Activated CD4-positive, alpha-beta T cell treated with anti-CD3 and anti-CD28 coated beads, Interleukin-2, Interleukin-4, amounts not matched to agents 100 ng/mL and 50 ng/mL, durations not matched to agents 16 hours and 8 hours (primary cell): Measurements from ENCODE around the gene MTMR10.

Experiments
- DNase-seq: peaks from one replicate; pipeline ENCODE4 v3.0.0-alpha.2; 2020; ENCODE audit warnings: low spot score

MTMR10 gene

DNA sequence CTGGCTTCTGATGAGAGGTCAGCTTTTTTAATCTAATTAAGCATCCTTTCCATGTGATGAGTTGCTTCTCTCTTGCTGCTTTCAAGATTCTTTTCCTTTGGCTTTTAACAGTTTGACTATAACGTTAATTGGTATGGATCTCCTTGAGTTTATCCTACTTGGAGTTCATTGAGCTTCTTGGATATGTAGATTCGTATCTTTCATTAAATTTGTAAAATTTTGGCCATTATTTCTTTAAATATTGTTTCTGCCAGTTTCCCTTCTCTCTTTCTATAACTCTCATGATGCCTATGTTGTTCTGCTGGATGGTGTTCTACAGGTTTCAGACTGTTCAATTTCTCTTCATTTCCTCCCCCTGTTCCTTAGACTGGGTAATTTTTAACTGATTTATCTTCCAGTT is 21.0 kb upstream of the MTMR10 start:
- DNase-seq: no peak

DNA sequence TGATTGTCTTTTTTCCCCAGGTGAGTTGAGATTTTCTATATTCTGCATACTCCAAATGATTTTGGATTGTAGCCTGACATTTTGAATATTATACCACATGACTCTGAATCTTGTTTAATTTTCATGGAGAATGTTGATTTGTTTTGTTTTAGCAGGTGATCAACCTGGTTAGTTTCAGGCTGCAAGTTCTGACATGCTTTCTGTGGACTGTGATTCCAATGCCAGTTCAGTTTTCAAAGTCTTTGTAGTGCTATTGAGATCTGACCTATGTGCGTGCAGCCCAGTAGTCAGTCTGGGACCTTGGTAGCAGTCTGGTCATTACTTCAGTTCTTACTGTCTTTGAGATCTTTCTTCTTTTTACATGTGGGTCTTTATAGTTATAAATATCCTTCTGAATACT is 18.6 kb upstream of the MTMR10 start:
- no peak for DNase-seq

DNA sequence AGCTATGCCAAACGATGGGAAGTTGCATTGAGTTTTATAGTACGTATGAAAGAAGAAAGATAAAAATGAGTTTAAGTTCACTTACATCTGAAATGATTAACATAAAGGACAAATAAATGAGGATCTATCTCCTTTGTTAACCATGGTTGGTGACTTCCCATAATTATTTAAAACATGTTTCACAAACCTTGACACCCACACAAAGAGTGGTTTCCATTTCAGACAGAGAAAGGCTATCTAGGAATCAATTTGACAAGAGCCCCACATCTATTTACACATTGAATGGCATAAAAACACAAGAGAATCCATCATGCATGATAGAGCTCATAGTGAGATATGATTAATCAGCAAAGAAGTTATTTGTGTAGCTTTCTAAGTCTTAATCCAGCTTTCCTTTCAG is 14.2 kb upstream of the MTMR10 start:
- no peak for DNase-seq

GRCh38 chr15:31004220-31004733 is 12.8 kb upstream of the MTMR10 start:
- DNase-seq: no peak

GRCh38 chr15:31001702-31002101 is 10.3 kb upstream of the MTMR10 start:
- DNase-seq: no peak

GRCh38 chr15:30999729-31000128 is 8.3 kb upstream of the MTMR10 start:
- DNase-seq: no peak

DNA sequence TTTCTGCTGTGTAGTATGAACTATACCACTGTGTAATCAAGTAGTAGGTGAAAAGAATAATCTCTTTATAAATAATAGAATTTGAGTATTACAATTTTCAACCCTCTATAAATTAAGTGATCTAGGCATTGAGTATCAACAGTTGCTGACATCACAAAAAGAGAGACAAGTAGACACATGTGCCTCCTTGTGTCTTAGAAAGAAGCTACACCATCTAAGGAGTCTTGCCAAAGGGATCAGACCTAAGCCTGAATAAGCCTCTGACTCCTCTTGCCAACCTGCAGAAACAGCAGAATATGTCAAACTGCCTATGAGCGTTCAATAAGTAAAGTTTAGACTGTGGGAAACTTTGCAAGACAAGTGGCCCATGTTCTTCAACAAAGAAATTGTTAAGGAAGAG is 5.8 kb upstream of the MTMR10 start:
- DNase-seq: no peak

DNA sequence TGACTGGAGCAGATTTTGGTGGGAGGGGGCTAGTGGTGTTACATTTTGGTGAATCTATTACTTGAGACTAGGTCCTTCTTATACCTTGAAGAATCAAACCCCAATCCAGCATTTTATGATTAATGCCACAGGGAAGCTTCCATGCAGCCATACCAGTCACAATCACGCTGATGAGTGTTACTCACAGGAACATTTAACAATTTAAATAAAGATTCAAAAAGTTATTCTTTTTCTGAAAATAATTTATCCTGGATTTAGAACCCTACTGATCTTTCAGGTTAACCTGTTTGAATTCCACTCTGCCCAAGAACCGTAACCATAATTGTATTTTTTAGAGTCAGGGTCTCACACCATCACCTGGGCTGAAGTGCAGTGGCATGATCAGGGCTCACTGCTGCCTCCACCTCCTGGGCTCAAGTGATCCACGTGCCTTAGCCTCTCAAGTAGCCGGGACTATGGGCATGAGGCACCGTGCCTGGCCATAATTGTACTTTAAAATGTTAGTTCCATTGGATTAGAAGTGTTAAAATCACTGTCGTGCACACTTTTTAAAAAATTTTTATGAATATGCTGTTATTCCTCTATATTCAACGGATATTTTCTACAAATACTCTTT is 929 bp upstream of the MTMR10 start:
- DNase-seq: no peak

- DNase-seq: no peak
Measured at GRCh38 chr15:30990446-30991254, 778 bp downstream of the MTMR10 start.

DNA sequence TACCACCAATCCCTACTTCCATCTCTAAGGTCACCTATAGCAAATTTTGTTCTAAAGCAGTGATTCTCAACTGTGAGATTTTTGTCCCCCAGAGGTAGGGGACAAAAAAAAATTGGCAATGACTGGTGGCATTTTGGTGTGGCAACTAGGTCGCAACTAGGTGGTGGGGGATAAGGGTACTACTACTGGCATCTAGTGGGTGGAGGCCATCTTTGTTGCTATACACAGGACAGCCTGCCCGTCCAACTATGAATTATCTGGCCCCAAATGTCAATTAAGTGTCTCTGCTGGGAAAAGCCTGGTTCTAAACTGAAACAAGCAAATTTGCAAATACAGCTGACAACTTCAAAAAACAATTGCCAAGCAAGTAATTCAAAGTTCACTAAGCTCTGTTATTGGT is 1.4 kb downstream of the MTMR10 start:
- no peak for DNase-seq

DNA sequence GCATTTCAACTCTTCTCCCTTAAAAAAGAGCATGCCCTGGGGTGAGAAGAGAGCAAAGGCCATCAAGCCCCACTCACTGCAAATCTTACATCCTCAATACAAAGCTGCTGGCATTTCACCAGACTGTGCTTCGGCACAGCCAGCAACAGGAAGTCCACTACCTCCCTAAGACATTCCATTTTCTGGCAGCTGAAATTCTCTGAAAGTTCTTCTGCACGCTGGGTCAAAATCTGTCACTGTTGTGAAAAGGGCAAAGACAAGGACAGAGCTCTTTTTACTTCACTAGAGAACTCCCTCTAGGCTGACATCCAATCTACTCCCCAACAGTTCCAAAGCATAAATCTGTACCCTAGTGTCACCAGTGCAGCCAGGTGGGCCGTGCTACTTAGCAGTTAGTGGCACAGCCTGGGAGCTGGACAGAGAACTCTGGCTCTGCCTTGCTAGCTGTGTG is 6.3 kb downstream of the MTMR10 start:
- DNase-seq: no peak

- no peak for DNase-seq
Measured at GRCh38 chr15:30984542-30984941, 6.9 kb downstream of the MTMR10 start.

DNA sequence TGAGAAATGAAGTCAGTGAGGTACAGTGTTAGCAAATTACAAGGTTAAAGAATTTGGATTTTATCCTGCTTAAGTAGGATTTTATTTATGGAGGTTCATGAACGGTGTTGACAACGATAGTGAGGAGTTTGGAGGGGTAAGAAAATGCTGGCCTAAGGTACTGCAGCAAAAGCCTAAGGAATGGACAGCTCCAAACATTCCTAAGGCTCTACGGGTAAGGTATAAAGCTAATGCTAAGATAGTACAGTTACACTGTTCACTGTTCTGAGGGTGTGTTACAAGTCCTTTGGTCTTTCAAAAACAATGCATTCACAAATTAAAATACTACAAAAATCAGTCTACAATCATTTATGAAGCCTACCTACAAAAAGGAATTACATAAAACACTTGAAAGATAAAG is 7.3 kb downstream of the MTMR10 start:
- no peak for DNase-seq

DNA sequence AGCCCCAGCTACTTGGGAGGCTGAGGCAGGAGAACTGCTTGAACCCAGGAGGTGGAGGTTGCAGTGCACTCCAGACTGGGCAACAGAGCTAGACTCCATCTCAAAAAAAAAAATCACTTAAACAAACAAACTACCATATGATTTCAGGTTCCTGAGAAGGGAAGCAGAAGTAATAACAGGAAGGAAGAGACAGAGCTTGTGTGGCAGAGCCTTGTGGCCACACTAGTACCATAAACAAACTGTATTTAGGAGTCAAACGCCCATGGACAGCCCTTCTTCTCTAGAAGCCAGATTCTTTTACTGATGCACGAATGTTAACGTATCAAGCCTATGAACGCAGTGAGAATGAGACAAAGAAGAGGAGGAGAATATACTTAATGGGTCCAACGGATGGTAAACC is 12.0 kb downstream of the MTMR10 start:
- no peak for DNase-seq

DNA sequence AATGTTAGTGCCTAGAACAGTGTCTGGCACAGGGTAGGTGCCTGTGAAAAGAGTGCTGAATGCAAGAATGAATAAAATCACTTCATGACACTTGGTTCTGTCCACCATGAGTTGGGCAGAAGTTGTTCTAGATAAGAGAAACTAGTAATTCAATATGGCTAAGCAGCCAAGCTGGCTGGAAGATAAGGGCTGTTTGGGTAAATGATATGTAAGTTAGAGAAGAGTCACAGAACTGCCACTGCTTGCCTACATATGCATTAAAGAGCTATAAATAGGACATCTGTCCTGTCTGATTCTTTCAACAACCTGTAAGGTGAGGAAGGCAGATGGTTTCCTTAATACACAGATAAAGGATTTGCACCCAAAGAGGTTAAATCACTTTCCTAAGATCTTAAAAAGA is 13.1 kb downstream of the MTMR10 start:
- no peak for DNase-seq

- DNase-seq: no peak
Measured at GRCh38 chr15:30974112-30974511, 17.3 kb downstream of the MTMR10 start.

- no peak for DNase-seq
Measured at GRCh38 chr15:30973379-30973778, 18.0 kb downstream of the MTMR10 start.

DNA sequence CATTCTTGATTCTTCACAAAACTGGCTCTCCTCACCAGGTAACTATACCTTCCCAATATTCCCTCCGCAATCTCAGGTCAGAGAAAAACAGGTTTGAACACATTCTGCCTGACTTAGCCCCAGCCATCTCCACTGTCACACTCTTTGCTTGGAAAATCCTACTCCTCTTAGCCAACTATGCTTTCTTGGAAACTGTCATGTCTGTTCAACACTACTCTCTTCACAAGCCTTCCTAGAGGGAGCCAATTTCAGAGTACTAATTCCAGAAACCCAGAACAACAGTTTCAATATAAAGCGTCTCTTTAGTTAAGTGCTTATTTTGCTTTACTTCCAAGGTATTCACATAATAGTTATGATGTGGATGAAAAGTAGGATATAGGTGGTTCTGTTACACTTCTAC is 21.7 kb downstream of the MTMR10 start:
- no peak for DNase-seq

DNA sequence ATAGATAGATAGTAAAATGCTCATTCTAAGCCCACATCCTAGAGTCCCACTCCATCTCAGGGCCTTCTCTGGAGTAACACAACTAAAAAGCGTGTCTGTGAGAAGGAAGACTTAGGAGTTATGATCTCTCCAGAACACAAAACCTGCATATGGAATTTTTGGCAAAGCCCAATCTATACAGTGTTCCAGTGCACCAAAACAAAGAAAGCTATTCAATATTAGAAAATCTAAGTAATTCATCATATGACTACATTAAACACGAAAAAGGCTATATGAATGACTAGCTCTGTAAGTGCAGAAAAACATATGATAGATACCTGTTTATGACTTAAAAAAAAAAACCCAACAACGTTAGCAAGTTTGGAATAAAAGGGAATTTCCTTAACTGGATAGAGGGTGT is 27.7 kb downstream of the MTMR10 start:
- DNase-seq: no peak

GRCh38 chr15:30962659-30963058 is 28.8 kb downstream of the MTMR10 start:
- no peak for DNase-seq

GRCh38 chr15:30962079-30962478 is 29.3 kb downstream of the MTMR10 start:
- no peak for DNase-seq

DNA sequence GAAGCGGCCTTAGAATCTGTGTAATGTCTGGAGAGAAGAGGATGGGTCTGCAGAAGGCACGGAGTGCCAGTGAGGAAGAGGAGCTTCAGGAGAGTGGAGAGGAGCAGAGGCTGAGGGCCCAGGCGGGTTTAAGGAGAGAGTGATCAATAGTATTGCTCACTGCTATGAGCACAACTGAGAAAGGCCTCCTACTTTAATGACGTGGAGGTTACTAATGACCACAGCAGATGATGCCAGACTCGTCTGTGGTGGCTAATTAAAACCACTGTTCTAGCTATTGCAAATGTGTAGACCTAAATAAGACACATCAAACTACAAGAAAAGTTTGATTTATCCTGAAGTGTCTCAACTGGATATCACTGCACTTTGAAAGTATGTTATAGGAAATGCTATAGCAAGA is 33.2 kb downstream of the MTMR10 start:
- DNase-seq: no peak

DNA sequence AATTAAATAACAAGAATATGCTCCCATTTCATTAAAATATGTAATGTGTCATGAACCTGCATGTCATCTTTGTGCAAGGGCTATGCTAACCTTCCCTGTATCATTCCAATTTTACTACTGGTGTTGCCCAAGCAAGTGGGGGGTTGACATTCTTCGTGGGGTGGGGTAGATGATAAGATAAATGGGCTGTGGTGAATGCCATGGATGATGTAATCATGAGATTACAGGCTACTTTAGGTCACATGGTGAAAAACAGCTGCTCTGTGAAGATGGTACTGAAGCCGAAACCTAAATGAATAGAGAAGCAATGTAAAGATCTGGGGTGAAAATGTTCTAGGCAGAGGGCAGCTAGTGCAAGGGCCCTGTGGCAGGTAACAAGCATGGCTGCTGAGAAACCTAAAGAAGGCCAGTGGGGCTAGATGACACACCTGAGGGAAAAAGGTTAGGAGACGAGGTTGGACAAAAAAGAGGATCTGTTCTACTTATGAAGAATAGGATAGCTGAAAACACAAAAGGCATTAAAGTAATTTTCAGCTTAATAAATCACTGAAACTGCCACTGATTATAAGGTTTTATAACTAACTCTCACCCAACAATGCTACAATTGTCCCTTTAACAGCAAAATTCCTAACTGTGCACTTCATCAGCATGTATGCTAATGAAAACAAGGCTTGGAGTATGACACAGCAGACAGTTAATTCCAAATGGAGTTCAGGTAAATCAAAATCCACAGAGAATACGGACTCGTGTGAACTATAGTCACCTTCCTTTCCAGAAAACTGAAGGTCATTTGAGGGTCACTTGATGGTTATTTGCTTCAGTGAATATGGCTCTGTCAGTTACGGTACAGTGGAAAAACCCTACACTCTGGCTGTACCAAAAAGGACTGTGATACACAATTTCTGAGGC is 35.0 kb downstream of the MTMR10 start:
- no peak for DNase-seq
